ENCODE results near the gene TMED9.

Gene TMED9

DNA sequence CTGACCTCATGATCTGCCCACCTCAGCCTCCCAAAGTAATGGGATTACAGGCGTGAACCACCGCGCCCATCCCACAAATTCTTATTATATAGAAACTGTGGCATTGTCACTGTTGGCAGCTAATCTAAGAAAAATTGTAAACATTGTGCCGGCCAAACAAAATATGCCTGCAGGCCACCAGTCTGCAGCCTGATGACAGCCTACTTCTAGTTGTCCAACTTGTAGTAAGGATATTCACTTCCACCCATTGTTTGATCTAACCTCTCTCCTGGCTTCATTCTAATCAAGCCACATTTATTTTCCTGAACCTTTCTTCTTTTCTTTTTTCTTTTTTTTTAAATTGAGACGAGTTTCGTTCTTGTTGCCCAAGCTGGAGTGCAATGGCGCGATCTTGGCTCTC is 13.7 kb upstream of the TMED9 start:
- DNase-seq, result no peak

GRCh38 chr5:177588413-177588909 is 3.5 kb upstream of the TMED9 start:
- no peak for DNase-seq

DNA sequence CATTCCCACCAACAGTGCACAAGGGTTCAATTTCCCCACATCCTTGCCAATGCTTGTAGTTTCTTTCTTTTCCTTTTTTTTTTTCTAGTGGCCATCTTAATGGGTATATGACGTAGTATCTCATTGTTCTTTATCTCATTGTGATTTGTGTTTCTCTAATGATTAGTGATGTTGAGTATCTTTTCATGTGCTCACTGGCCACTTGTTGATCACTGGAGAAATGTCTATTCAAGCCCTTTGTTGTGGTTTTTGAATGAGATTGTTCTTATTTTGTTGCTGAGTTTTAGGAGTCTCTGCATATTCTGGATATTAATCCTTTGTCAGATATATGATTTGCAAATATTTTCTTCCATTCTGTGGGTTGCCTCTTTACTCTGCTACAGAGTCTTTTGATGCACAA is 1.6 kb upstream of the TMED9 start:
- DNase-seq, result no peak

GRCh38 chr5:177591690-177592009 is 353 bp upstream of the TMED9 start:
- DNase-seq, result no peak

- no peak for DNase-seq
Measured at GRCh38 chr5:177592905-177593304, 902 bp downstream of the TMED9 start.

DNA sequence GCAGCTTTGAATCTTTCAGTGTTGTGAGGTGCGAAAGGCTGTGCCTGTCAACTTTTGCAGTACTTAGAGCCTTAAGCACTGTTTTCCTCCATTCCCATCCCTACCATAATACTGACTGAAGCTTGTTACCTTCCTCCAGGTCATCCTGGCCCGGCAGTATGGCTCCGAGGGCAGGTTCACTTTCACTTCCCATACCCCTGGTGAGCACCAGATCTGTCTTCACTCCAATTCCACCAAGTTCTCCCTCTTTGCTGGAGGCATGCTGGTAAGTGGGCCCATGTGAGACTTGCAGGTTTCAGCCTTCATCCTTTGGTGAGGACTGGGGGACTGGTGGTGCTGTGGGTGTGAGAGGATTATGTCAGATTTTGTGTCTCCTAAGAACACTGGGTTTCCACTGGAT is 1.5 kb downstream of the TMED9 start:
- no peak for DNase-seq

DNA sequence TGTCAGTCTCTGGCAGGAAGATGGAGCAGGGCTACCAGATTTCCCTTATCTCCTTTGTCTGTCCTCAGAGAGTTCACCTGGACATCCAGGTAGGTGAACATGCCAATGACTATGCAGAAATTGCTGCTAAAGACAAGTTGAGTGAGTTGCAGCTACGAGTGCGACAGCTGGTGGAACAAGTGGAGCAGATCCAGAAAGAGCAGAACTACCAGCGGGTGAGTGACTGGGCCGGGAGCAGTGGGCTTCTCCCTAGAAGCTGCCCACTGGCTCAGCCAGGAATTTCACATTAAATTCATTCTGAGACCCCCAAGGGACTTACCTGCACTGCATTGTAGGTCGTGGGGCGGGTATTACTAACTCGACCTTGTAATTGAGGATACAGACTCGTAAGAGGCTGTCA is 2.1 kb downstream of the TMED9 start:
- DNase-seq, result no peak

DNA sequence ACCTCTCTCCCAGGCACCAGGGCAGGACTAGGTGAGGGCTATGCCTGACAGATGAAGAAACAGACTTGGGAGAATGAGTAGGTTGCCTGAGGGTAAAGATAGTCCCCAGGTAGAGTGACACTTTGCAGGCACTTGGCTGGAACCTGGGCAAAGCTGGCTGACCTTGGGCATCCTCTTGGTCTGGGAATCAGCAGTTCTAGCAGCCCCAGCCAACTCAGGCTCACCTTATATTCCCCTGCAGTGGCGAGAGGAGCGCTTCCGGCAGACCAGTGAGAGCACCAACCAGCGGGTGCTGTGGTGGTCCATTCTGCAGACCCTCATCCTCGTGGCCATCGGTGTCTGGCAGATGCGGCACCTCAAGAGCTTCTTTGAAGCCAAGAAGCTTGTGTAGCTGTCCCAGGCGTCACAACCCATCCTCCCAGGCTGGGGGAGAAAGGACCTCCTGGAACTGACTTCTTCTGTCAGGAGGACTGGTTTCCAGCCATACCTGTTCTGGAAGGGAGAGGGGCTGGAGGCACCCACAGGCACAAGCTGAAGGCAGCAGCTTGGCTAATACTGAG is 3.1 kb downstream of the TMED9 start:
- no peak for DNase-seq

DNA sequence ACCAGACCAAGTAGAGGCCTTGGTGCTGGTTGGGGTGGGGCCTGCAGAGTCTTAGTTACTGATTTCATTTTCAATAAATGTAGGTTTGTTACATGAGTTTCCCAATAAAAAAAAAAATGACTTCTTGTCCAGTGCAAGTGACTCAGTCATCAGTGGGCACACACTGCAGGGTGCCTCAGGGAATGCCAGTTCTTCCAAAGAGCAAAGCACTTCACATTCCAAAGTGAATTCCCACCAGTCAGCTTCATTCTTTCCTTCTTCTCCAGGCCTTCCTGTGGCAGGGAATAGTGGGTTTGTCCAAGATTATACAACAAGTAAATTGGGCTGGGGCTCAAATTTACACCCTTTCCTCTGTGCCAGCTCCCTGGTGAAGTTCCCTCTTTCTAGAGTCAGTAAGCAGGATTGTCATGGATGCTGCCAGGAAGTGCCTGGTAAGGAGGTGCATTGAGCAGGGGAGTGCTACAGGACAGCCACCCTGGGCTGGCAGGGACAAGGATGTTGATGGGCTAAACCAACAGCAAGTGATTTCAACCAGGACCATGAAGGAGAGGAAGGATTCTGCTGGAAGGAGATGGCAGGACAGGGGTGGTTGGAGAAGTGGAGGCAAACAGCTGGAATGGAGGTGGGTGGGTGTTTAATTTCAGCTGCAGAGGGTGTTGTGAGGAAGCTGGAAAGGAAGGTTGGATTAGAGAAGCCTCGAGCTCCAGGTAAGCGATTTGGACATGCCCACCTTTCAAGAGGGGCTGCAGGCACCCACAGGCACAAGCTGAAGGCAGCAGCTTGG is 4.2 kb downstream of the TMED9 start:
- DNase-seq, result no peak

DNA sequence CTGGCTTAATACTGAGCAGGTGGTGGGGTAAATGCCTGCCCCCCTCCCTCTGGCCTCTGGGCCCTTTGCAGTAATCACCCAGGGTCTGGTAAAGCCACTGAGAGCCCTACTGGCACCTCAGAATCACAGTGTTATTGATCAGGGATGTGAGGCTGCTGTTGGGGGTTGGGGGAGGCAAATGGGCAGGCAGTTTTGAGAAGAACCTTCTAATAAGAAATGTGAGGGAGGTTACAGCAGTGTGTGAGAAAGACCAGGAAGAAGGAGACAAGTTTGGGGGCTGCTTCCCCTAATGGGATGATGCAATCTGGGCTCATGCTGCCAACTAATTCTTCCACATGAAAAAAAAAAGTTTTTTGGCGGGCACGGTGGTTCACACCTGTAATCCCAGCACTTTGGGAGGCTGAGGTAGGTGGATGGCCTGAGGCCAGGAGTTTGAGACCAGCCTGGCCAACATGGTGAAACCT is 4.8 kb downstream of the TMED9 start:
- DNase-seq, result no peak

GRCh38 chr5:177598477-177598876 is 6.5 kb downstream of the TMED9 start:
- no peak for DNase-seq

DNA sequence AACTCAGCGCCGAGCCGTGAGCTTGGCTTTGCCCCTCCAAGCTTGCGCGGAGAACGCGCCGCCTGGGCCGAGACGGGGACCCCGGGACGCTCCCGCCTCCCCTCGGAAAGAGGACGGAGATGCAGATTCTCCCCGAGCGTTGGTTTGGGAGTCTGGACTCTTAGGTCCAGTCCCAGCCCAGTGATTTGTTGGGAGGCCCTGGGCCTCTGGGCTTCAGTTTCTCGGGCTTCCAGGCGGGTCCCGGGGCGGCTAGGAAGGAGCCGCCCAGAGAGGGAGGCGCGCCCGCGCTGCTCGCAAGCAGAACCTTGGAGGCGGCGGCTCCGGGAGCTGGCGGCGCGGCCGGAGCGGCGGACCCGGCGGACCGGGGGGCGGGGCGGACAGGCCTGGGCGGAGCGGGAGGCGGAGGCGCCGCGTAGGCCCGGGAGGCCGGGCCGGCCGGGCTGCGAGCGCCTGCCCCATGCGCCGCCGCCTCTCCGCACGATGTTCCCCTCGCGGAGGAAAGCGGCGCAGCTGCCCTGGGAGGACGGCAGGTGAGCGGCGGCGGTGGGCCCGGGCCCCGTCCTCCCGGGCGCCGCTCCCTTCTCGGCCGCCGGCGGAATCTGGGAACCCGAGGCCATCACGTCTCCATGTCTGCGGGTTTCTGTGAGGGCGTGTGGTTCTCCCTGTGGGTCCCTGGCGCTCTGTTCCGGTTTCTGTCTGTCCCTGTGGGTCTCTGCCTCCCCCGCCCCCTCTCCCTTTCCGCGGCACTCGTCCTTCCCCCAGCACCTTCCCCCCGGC is 7.9 kb downstream of the TMED9 start, which contains the start of gene B4GALT7:
Gene B4GALT7, plus strand, starts transcription at position 402 of the 777 bp plus-strand sequence. Its CDS starts 79 bp downstream, at position 481.
- DNase-seq, result peak; percentile 66 to 90 (median 75)

DNA sequence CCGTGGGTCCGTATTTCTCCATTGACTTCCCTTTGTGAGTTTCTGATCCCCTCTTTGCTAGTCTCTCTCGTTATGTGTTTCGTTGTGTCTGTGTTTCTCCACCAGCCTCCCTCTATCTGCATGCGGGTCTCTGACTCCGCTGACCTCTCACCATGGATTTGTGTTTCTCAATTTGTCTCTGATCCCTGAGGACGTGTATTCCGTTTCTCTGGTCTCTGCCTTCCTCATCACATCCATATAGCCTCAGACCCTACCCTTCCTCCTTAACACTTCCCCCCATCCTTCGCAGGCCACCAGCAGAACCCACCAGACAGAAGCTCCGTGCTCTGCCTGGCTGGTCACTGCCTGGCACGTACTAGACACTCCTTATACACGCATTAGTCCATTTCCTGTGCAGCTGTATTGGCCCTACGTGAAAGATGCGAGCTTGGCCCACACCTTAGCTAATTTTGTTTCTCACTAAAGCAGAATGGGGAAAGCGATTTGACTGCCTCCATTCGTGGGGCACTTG is 8.6 kb downstream of the TMED9 start:
- peak in 1 of 5 experiments; percentile 23 for DNase-seq

GRCh38 chr5:177601126-177601525 is 9.1 kb downstream of the TMED9 start:
- DNase-seq, result no peak

DNA sequence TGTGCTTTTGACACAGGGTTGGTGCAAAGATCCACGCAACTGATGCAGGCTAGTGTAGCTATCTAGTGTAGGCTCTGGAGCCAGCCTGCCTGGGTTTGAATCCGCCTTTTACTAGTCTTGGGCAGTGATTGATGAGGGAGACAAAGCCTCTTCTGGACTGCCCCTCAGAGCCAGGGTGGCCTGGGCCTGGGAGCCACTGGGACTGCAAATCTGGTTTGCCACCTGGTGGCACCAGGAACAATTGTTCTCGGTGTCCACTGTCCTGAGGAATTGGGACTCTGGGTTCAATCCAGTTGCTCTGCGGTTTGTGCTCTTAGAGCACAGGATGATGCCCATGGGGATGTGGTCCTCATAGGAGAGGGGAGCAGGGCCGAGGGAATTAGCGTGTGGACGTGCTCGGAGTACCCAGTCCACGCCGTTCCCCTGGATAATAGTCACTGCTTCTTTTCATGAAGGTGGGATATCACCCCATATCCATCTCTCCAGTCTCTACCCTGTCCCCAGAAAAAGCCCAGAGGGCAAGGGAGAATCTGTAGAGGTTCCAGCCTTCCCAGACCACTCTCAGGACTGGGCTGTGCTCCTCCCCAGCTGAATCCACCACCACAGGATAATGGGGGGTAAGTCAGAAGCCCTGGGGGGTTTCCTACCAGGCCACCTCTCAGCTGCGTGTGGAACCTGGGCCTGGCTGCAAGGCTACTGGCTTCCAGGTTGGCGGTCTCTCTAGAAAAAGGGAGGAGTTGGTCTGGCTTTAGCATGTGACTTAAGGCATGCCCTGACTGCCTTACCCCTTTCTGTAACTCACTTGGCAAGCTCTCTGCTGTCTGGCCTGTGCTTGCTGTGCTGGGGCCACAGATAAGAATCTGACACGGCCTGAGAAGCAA is 9.8 kb downstream of the TMED9 start:
- no peak for DNase-seq

GRCh38 chr5:177602458-177602830 is 10.4 kb downstream of the TMED9 start:
- no peak for DNase-seq

DNA sequence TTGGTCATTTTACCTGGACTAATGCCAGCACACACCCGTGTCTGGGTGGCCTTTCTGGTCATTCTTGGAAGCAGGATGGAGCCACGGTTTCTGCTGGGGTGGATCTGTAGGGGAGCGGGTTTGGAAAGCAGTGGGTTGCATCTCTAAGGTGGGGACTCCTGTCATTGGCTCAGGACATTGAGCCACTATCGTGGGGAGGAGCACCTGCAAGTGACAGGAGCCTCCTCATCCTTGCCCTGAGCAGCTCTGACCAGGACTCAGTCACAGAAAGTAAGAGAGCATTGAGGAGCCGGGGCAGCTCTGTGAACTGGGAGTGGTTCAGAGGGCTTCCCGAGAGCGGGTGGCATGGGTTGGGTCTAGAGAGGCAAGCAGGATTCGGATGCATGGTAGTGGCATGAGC is 11.6 kb downstream of the TMED9 start:
- DNase-seq, result no peak

DNA sequence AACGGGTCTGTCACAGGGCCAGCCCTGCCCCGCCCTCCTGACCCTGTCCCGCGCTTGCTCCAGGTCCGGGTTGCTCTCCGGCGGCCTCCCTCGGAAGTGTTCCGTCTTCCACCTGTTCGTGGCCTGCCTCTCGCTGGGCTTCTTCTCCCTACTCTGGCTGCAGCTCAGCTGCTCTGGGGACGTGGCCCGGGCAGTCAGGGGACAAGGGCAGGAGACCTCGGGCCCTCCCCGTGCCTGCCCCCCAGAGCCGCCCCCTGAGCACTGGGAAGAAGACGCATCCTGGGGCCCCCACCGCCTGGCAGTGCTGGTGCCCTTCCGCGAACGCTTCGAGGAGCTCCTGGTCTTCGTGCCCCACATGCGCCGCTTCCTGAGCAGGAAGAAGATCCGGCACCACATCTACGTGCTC is 12.1 kb downstream of the TMED9 start:
- DNase-seq, result no peak

GRCh38 chr5:177604656-177605055 is 12.7 kb downstream of the TMED9 start:
- no peak for DNase-seq

GRCh38 chr5:177605078-177605477 is 13.1 kb downstream of the TMED9 start:
- no peak for DNase-seq

DNA sequence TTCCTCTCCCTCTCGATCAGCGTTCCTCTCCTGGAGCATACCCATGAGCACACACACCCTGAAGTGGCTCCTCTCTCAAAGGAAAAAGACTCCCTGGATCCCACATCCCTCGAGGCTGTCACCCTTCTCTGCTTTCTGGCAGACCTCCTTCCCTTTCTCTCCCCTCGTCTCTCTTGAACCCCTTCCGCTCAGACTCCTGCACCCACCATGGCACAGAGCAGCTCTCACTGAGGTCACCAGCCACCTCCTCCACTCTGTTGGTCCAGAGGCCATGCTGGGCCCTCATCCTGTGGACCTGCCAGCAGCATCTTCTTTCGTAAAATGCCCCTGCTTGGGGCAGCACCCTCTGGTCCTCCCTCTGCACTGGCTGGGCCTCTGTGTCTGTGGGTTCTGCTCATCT is 13.7 kb downstream of the TMED9 start:
- DNase-seq, result no peak

Measured in T-helper 2 cell (primary cell).